PC-9 (cell line): ENCODE data around the gene SMCO3. TPM values are rescaled to one million over a fixed set of nuclear protein-coding genes. Genes with fewer than 3 reads are reported as not detected.

ENCODE experiments used
- BruUV-seq: library from RNA; stranded (reverse); fragments of 400-500 nt; replicated peaks from 2 replicates; lab custom pipeline; 2021; lab: Mats Ljungman, UMichigan
- CTCF ChIA-PET: fragments of 300-600 bp; sonication (Branson Sonifier 250); formaldehyde crosslinking; loops from one replicate; lab custom pipeline; 2022; ENCODE audit warnings: antibody characterized with exemption; lab: Charles Lee
- POLR2A ChIA-PET: fragments of 300-600 bp; sonication (Branson Sonifier 250); formaldehyde crosslinking; loops from one replicate; lab custom pipeline; 2022; ENCODE audit warnings: antibody characterized with exemption; ENCODE audit not compliant: unreplicated experiment; lab: Charles Lee
- DNase-seq, 2 experiments: peaks; one replicate each; pipeline versions ENCODE4 v3.0.0 to v3.0.0-alpha.2; 2015 to 2022; ENCODE audit warnings: mixed read lengths in 1 of 2
- H2AFZ ChIP-seq: fragments of 200-600 bp; sonication (generic); 2 replicates; pipeline ENCODE4 v1.8.1; 2017; ENCODE audit warnings: antibody characterized with exemption
- H3F3A ChIP-seq: fragments of 200-600 bp; sonication (generic); 2 replicates; pipeline ENCODE4 v1.8.1; 2017; ENCODE audit warnings: antibody characterized with exemption, mild to moderate bottlenecking, low read depth; ENCODE audit not compliant: insufficient read depth
- H3K27ac ChIP-seq: fragments of 200-600 bp; sonication (generic); 2 replicates; pipeline ENCODE4 v1.6.1; 2016; ENCODE audit warnings: mixed run types
- H3K27me3 ChIP-seq: fragments of 200-600 bp; sonication (generic); 2 replicates; pipeline ENCODE4 v1.6.1; 2016; ENCODE audit warnings: low read depth, mixed run types; ENCODE audit not compliant: insufficient read depth
- H3K36me3 ChIP-seq: fragments of 200-600 bp; sonication (generic); 2 replicates; pipeline ENCODE4 v1.6.1; 2016; ENCODE audit warnings: low read depth, mixed run types
- H3K4me1 ChIP-seq: fragments of 200-600 bp; sonication (generic); replicated peaks from 2 replicates; pipeline ENCODE4 v1.6.1; 2016; ENCODE audit warnings: mixed run types; ENCODE audit not compliant: insufficient read depth
- H3K4me2 ChIP-seq: fragments of 200-600 bp; sonication (generic); 2 replicates; pipeline ENCODE4 v1.6.1; 2017; ENCODE audit warnings: mixed run types
- H3K4me3 ChIP-seq: fragments of 200-600 bp; sonication (generic); 2 replicates; pipeline ENCODE4 v1.6.1; 2016; ENCODE audit warnings: mixed run types
- H3K79me2 ChIP-seq: fragments of 200-600 bp; sonication (generic); 2 replicates; pipeline ENCODE4 v1.6.1; 2017; ENCODE audit warnings: low read depth, mixed run types
- H3K9me2 ChIP-seq: fragments of 200-600 bp; sonication (generic); 2 replicates; pipeline ENCODE4 v1.8.1; 2017; ENCODE audit warnings: mild to moderate bottlenecking; ENCODE audit not compliant: insufficient read depth
- H3K9me3 ChIP-seq: fragments of 200-600 bp; sonication (generic); 2 replicates; pipeline ENCODE4 v1.8.1; 2016; ENCODE audit warnings: low read depth; ENCODE audit not compliant: insufficient read depth
- H4K20me1 ChIP-seq: fragments of 200-600 bp; sonication (generic); 2 replicates; pipeline ENCODE4 v1.8.1; 2017; ENCODE audit not compliant: insufficient read depth
- EZH2 ChIP-seq: fragments of 200-600 bp; sonication (generic); IDR thresholded peaks from 2 replicates; pipeline ENCODE4 v1.8.0; 2017; ENCODE audit warnings: antibody characterized with exemption, low read depth
- intact Hi-C: fragments of 100-400 bp; cut with micrococcal nuclease; formaldehyde crosslinking; loops from one replicate; pipeline ENCODE4 v1.10.0; 2022; ENCODE audit not compliant: unreplicated experiment
- total RNA-seq: library from RNA; stranded (reverse); gene quantifications from 2 replicates; pipeline ENCODE4 v1.2.3, GENCODE V29; 2021
- TF ChIP-seq, protein P1 (sequence below): fragments of 200-600 bp; sonication (generic); conservative IDR thresholded peaks from 2 replicates; pipeline ENCODE4 v1.6.1; 2017; ENCODE audit warnings: mixed run types, antibody characterized with exemption, mild to moderate bottlenecking, moderate library complexity

SMCO3 gene
- total RNA-seq, 1 experiment from 2014 or later: not detected

DNA sequence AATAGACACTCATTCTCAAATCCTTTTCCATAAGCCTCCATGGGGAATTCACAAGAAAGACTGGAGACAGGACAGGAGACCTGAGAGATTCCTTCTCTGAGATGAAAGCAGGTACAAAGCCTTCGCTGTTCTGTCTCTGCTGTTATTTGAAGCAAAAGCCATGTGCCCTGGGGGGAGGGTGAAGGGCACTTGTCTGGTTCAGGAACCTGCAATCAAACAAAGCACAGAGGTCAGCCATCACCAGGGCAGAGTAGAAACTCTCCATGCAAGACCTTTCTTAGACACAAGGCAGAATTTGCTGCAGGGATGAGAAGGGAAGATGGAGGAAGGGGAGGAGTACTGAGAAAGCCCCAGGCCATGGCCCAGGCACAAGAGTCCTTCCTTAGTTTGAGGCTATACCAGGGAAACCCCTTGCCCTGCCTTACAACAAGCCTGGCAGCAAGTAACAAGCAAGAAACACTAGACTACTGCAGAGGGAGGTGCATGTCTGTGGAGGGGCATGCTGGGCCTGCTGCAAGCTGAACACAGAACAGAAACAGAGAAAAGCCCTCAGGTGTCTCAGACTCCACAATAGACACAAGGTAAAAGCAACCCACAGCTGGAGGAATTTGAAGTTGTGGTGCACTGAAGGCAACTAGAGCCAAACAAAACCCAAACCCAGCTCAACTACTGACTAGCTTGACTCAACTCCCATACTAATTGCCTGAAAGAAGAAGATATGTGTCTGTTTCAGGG is 37.1 kb upstream of the SMCO3 start:
- Histone ChIP-seq H3K9me2 (no peaks in the 10 kb centered on the region), H2AFZ (no peak overlapping the region), H3K27ac (no peak overlapping the region), H3K4me1 (peaks cover 10% of the 10 kb centered on the region), H3K27me3 (no peaks in the 10 kb centered on the region), H3K36me3 (no peaks in the 10 kb centered on the region), H3K4me3 (no peak overlapping the region), H3K4me2 (no peak overlapping the region), H4K20me1 (no peaks in the 10 kb centered on the region), H3F3A (no peaks in the 10 kb centered on the region), H3K79me2 (no peaks in the 10 kb centered on the region), H3K9me3 (no peaks in the 10 kb centered on the region)
- ChIA-PET CTCF (interaction anchor here (0.6 kb wide), 1 partner anchor 83 kb away, joined by 10 read pairs; no protein-coding TSS in a partner anchor), POLR2A (interaction anchor here (0.6 kb wide), 1 partner anchor 930 kb away, joined by 6 read pairs; no protein-coding TSS in a partner anchor)
- DNase-seq: no peak
- TF ChIP-seq EZH2: no peak
- TF ChIP-seq, protein P1, sequence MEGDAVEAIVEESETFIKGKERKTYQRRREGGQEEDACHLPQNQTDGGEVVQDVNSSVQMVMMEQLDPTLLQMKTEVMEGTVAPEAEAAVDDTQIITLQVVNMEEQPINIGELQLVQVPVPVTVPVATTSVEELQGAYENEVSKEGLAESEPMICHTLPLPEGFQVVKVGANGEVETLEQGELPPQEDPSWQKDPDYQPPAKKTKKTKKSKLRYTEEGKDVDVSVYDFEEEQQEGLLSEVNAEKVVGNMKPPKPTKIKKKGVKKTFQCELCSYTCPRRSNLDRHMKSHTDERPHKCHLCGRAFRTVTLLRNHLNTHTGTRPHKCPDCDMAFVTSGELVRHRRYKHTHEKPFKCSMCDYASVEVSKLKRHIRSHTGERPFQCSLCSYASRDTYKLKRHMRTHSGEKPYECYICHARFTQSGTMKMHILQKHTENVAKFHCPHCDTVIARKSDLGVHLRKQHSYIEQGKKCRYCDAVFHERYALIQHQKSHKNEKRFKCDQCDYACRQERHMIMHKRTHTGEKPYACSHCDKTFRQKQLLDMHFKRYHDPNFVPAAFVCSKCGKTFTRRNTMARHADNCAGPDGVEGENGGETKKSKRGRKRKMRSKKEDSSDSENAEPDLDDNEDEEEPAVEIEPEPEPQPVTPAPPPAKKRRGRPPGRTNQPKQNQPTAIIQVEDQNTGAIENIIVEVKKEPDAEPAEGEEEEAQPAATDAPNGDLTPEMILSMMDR: no peak
- intact Hi-C loops: no loop called here
- BruUV-seq: no TSS peak

DNA sequence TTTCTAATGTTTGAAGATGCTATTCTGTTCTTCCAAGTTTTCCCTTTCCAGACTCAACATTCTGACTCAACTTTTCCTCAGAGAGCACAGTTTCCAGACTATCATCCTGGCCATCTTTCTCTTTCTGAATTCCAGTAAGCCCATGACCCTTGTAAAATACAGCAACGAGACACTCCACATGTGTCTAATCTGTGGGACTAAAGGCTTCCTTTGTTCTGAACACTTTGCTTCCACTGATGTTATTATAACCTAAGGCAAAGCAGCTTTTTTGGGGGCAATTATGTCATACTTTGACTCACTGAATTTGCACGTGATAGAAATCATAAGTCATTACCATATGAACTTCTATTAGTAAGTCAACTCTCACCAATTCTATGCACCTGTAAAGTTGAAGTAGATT is 35.7 kb upstream of the SMCO3 start:
- Histone ChIP-seq H3K27ac (no peak overlapping the region), H3F3A (no peaks in the 10 kb centered on the region), H2AFZ (no peak overlapping the region), H3K9me3 (no peaks in the 10 kb centered on the region), H3K4me3 (no peak overlapping the region), H3K4me2 (no peak overlapping the region), H3K79me2 (no peaks in the 10 kb centered on the region), H4K20me1 (no peaks in the 10 kb centered on the region), H3K4me1 (peaks cover 18% of the 10 kb centered on the region), H3K9me2 (no peaks in the 10 kb centered on the region), H3K27me3 (no peaks in the 10 kb centered on the region), H3K36me3 (no peaks in the 10 kb centered on the region)
- no TSS peak for BruUV-seq
- no peak for TF ChIP-seq EZH2
- TF ChIP-seq, protein P1: no peak
- DNase-seq: no peak
- ChIA-PET POLR2A (no interaction called here), CTCF (no interaction called here)
- intact Hi-C loops: loop anchor here (10.0 kb wide), 2 partner anchors 305 to 615 kb away; no protein-coding TSS in a partner anchor

DNA sequence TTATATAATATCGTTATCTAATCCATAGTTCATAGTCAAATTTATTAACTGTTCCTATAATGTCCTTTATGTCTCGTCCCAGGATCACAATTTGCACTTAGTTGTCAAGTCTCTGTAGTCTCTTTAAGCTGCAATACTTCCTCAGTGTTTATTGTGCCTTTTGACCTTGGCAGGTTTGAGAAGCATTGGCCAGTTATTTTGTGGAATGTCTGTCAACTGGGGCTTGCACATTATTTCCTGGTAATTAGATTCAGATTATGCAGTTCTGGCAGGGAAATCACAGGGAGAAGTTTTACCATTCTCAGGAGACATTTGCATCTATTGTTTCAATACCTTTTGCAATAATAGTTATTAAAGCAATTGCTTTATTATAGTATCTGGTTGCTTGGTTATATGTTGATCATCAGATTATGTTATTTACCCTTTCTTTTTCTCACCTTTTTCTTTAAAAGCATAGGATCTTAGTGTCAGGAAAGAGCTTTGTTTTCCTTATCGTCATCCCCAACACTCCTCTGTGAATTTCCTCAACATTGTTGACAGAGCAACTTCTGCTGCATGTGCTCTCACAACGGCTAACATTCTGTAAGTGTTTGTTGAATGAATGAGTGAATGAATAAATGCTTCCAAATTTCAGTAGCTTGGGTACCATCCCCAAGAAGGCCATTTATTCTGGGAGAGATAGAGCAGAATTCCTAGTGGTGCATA is 33.0 kb upstream of the SMCO3 start:
- POLR2A ChIA-PET: interaction anchor here (0.6 kb wide), 1 partner anchor 694 kb away, joined by 3 read pairs; no protein-coding TSS in a partner anchor
- no peak for DNase-seq
- Histone ChIP-seq H3K9me2 (no peaks in the 10 kb centered on the region), H3K4me1 (peaks cover 23% of the 10 kb centered on the region), H3K4me3 (no peak overlapping the region), H3K27ac (no peak overlapping the region), H4K20me1 (no peaks in the 10 kb centered on the region), H3K9me3 (no peaks in the 10 kb centered on the region), H3K79me2 (no peaks in the 10 kb centered on the region), H3K27me3 (no peaks in the 10 kb centered on the region), H3F3A (no peaks in the 10 kb centered on the region), H3K4me2 (no peak overlapping the region), H2AFZ (no peak overlapping the region), H3K36me3 (no peaks in the 10 kb centered on the region)
- no TSS peak for BruUV-seq
- TF ChIP-seq, protein P1: no peak
- no peak for TF ChIP-seq EZH2
- intact Hi-C loops: loop anchor here (10.0 kb wide), 2 partner anchors 308 to 612 kb away; no protein-coding TSS in a partner anchor
- CTCF ChIA-PET: interaction anchor here (0.6 kb wide), 1 partner anchor 87 kb away, joined by 4 read pairs; no protein-coding TSS in a partner anchor
